NOMO-1 treated with DMSO at 0.1 percent for 48 hours (cell line): ENCODE measurements around the gene EIF6.

Experiments used
- DNase-seq: peaks from one replicate; lab custom pipeline; 2025; ENCODE audit not compliant: unreplicated experiment; lab: John Stamatoyannopoulos, UW

The EIF6 gene

GRCh38 chr20:35314816-35315631, 30.5 kb upstream of the EIF6 start:
- peak; percentile 10 for DNase-seq

GRCh38 chr20:35312318-35312717, 27.7 kb upstream of the EIF6 start:
- DNase-seq, result no peak

- DNase-seq, result no peak
Measured at GRCh38 chr20:35311822-35312221, 27.2 kb upstream of the EIF6 start.

- DNase-seq, result no peak
Measured at GRCh38 chr20:35311409-35311808, 26.8 kb upstream of the EIF6 start.

GRCh38 chr20:35307666-35308653, 23.4 kb upstream of the EIF6 start:
- no peak for DNase-seq

GRCh38 chr20:35306931-35307517, 22.5 kb upstream of the EIF6 start:
- DNase-seq, result peak; percentile 66

GRCh38 chr20:35305682-35306556, 21.3 kb upstream of the EIF6 start:
- DNase-seq, result peak; percentile 91

GRCh38 chr20:35304956-35305355, 20.4 kb upstream of the EIF6 start:
- DNase-seq, result no peak

- DNase-seq, result peak; percentile 91
Measured at GRCh38 chr20:35303735-35304491, 19.3 kb upstream of the EIF6 start.

GRCh38 chr20:35303382-35303734, 18.8 kb upstream of the EIF6 start:
- no peak for DNase-seq

GRCh38 chr20:35302421-35303335, 18.1 kb upstream of the EIF6 start:
- DNase-seq, result no peak

GRCh38 chr20:35301426-35301825, 16.9 kb upstream of the EIF6 start:
- no peak for DNase-seq

GRCh38 chr20:35300469-35301262, 16.1 kb upstream of the EIF6 start:
- no peak for DNase-seq

GRCh38 chr20:35299780-35300179, 15.2 kb upstream of the EIF6 start:
- no peak for DNase-seq

GRCh38 chr20:35298264-35298663, 13.7 kb upstream of the EIF6 start:
- DNase-seq, result no peak

- no peak for DNase-seq
Measured at GRCh38 chr20:35297740-35298139, 13.2 kb upstream of the EIF6 start.

- no peak for DNase-seq
Measured at GRCh38 chr20:35297155-35297554, 12.6 kb upstream of the EIF6 start.

- DNase-seq, result no peak
Measured at GRCh38 chr20:35296101-35296554, 11.6 kb upstream of the EIF6 start.
